ENCODE results near the gene SPATA46.
"Not testable (repeated sequence)": the region's sequence is repeated elsewhere in the genome, so short reads cannot be mapped to it uniquely, and the experiment has no call there.

The SPATA46 gene, protein sequence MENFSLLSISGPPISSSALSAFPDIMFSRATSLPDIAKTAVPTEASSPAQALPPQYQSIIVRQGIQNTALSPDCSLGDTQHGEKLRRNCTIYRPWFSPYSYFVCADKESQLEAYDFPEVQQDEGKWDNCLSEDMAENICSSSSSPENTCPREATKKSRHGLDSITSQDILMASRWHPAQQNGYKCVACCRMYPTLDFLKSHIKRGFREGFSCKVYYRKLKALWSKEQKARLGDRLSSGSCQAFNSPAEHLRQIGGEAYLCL

DNA sequence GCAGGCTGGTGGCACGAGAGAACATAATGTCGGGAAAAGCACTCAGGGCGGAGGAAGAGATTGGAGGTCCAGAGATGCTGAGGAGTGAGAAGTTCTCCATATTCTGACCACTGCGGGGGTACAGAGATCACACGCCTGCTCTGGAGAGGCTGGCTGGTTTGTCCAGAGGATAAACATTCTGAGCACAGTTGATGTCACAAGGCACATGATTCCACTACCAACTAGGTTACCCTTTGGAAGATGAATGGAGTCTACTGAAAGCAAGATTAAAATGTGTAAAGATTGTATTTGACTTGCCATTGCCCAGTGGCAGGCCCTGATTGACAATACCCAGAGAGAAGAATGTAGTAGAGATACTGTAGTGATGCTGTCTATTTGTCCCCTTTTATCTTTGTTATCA is at the start of gene SPATA46:
Gene SPATA46, minus strand, starts transcription at position 164 of the 400 bp plus-strand sequence. Its CDS starts 64 bp downstream, at position 100.
- no peak for DNase-seq

DNA sequence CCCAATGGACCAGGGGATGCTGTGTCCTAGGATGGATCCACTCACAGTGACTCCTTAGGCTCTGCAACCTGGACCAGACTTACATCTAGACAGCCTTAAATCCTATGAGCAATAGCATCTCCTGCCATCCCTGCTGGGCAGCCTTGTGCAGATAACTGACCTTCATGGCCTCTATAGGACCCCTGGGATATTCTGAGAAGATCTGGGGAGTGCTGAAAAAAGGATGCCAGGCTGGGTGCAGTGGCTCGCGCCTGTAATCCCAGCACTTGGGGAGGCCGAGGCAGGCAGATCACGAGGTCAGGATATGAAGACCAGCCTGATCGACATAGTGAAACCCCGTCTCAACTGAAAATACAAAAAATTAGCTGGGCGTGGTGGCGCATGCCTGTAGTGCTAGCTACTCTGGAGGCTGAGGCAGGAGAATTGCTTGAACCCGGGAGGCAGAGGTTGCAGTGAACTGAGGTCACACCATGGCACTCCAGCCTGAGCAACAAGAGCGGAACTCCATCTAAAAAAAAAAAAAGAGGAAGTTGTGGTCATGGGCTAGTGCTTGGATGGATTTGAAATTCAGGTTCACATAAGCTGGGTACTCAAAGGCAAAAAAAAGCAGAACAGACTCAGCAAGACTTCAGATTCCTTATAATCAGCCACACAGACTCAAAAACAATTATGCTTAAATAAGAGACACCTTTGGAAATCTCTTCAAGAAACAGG is 46.2 kb upstream of the SPATA46 start:
- no peak for DNase-seq

DNA sequence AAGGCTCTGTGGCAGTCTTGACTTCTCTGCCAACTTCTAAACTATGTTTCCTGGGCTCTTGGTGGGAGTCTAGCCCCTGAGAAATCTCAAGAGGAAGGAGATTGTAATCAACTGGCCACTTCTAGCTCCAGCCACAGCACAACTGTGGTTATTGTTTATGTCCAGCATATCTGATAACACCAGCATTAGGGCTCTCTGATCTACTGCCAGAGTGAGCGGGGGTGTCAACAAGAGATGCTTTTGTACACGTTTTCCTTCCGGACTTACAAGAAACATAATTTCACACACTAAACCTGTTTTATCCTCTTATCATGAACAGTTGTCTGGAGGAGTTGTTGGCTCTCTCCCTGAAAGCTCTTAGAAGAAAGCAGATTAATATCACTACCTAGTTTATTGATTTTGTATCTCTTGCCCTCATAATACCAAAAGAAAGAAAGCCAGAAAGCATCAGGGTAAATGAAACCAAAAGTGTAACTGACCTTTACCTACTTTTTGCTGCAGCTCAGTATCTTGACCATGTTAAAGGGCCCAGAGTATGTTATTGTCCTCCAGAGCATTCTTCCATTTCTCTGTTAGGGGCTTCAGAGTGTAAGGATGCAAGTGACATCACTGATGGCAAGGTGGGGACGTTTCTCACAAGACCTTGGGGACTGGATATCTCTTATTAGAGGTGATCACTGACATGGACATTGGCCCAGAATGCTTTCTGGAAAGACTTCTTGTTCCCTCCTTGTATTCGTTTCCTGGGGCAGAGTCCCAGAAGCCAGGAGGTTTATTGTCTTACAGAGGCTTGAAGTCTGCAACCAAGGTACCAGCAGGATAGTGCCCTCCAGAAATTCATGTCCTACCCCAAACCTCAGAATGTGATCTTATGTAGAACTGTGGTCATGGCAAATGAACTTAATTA is 44.9 kb upstream of the SPATA46 start:
- no peak for DNase-seq

DNA sequence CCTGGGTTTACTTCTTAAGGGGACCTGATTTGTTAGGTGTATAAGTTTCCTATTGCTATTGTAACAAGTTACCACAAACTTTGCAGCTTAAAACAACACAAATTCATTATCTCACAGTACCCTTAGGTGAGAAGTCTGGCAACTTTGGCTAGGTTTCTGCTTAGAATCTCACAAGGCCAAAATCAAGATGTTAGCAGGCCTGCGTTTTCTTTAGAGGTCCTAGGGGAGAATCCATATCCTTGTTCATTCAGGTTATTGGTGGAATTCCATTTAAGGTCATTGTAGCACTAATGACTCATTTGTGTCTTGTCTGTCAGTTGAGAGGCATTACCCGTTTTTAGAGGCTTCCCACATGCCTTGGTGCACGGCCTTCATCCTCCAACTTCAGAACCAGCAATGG is 43.5 kb upstream of the SPATA46 start:
- DNase-seq: no peak

DNA sequence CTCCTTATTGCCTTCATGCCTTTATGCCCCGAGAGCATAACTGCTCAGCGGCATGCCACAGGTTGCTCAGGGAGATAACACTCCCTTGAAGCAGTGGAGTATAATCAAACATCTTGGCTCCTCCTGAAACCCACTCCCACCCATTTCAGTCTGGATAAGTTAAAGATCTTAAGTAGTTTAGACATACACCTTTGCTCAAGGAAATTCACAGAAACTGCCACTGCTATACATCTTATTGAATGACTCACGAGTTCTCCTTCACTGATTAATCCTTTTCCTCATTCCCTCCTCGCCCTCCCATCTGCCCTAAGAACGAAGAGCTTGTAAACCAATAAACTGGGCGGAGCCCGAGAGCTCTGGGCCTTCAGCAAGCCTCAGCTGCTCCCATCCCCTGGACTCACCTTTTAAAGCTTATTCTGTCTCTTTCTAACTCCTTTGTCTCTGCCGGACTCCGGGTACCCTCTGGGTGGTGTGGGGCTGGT is 42.8 kb upstream of the SPATA46 start:
- DNase-seq: not testable (repeated sequence)

DNA sequence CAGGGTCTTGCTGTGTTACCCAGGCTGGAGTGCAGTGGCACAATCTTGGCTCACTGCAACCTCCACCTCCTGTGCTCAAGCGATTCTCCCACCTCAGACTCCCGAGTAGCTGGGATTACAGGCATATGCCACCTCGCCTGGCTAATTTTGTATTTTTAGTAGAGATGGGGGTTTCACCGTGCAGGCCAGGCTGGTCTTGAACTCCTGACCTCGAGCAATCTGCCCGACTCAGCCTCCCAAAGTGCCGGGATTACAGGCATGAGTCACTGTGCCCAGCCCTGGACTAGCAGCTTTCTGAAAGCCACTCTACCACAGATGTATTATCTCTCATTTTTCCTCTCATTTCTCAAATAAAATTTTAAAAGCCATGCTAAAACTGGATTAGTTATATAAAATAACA is 41.9 kb upstream of the SPATA46 start:
- not testable (repeated sequence) for DNase-seq

DNA sequence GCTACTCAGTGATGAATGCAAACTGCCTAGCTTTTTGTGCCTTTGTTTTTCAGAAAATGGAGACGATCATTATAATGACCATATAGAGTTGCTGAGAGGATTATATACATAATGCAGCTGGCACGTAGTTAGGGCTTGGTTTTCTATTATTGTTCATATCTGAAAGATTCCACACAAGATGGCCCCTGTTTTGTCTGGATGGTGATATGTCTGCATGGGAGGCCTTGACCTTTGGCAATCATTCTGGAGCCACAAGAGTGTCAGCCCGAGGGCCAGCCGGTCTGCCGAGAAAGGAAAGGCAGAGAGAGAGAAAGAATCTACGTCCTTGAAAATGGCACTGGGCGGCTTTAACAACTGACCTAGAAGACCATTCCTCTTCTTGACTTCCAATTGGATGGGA is 41.0 kb upstream of the SPATA46 start:
- no peak for DNase-seq

DNA sequence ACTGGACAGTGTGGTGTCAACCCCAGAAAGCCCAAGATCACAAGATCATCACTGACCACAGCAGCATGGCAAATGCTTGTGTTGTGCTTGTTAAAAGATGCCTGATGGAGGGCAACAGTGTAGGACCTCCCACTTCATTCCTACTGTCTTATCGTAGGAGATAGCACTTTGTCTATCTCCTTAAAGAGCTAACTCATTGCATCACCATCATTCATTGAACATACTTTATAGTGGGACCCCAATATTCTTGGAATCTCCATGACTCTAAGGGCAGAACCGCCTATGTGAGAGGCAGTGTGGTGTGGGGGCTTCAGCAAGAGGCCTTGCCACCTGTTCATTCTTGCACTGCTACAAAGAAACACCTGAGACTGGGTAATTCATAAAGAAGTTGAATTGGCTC is 40.3 kb upstream of the SPATA46 start:
- DNase-seq: no peak

DNA sequence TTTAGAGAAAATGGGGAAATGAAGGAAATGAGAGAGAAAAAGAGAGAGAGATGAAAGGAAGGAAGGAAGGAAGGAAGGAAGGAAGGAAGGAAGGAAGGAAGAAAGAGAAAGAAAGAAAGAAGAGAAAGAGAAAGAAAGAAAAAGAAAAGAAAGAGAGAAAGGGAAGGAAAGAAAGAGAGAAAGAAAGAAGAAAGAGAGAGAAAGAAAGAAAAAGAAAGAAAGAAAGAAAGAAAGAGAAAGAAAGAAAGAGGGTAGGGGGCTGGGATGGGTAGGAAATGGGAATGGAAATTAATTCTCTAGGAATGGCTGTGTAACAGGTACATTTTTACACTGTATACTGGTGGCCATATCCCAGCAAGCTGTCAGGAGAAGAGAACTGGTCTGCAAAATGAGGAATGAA is 39.6 kb upstream of the SPATA46 start:
- DNase-seq: no peak

DNA sequence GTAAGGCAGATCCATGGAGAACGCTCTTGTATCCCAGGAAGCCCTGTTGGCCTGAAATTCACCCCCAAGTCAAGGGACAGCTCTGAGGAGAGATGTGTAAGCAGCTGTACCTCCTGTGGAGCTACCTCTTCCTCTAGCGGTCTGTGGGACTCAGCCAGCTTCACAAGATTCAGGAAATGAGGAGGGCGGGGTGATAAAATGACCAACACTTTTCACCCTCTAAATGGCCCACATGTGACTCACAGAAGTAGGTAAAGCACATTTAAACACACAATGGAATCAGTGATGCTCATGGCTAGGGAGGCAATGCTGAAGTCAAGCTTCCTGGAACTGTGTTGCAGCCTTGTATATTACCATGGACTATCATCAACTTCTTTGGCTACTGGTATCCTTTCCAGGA is 35.3 kb upstream of the SPATA46 start, which contains the start of gene SH2D1B:
Gene SH2D1B, minus strand, starts transcription at position 135 of the 400 bp plus-strand sequence. Its CDS starts 120 bp downstream, at position 15.
- no peak for DNase-seq

DNA sequence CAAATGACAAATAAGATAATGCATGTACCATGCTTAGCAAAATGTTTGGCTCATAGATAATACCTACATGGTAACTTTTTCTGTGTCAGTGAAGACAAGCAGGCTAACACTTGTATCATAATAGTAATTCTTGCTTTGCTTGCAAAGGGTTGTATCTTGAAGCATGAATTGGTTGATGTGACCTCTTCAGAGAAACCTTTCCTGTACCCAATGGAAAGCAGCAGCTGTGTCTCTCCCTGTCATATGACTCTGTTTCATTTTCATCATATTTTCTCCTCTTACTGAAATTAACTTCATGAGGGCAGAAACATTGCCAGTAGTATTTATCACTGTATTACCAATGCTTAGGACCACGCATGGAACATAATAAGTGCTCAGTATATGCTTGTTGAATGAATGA is 30.9 kb upstream of the SPATA46 start:
- DNase-seq: no peak

DNA sequence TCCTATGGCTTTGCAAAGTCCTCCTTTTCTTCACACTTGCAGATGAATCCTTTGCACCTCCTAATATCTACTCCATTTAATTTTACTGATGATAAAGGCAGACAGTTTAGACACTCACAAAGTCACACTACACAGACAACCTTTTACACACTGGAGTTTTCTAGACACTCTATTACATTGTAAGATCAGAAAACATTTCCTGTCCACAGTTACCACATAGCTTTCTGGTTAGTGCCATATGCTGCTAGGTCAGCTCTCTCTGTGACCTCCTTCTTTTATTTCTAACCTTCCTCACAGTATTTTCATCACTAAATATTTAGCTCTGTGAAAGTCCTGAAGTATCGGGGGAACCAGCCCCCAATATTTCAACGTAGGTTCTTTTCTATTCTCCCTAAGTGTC is 30.2 kb upstream of the SPATA46 start:
- DNase-seq: no peak

DNA sequence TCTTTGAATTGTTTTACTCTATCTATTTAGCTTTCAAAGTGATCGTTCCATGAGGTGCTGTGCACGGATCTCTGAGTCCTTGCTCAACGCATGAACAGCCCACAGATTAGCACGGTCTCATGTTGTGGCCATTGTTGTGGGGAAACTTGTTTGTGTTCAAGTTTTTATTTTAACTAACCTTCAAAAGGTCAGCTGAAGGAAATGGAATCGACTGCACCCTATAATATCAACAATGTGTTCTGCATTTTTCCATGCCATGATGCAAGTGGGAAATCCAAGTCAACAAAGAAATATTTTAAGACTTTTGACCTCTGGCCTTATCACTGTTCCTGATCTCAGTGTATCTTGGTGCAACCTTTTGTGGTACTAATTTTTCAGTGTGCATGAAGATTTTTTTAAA is 29.1 kb upstream of the SPATA46 start:
- DNase-seq: no peak

DNA sequence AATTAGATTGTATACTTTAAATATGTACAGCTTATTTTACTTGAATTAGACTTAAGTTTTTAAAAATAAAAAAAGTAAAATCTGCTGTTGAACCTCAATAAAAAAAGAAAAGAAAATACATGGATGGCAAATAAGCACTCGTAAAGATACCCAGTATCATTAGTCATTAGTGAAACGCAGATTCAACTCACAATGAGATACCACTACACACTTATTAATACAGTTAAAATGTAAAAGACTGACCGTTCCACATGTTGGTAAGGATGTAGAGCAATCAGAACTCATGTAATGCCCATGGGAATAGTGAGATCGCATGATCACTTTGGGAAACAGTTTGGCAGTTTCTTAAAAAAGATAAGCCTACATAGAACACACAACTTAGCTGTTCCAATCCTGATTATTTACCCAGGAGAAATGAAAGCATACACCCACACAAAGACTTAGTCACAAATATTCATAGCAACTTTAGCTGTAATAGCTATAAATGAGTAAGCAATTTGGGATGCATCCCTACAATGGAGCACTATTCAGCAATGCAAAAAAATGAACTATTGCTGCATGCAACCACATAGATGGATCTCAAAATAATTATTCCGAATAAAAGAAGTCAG is 28.0 kb upstream of the SPATA46 start:
- no peak for DNase-seq

DNA sequence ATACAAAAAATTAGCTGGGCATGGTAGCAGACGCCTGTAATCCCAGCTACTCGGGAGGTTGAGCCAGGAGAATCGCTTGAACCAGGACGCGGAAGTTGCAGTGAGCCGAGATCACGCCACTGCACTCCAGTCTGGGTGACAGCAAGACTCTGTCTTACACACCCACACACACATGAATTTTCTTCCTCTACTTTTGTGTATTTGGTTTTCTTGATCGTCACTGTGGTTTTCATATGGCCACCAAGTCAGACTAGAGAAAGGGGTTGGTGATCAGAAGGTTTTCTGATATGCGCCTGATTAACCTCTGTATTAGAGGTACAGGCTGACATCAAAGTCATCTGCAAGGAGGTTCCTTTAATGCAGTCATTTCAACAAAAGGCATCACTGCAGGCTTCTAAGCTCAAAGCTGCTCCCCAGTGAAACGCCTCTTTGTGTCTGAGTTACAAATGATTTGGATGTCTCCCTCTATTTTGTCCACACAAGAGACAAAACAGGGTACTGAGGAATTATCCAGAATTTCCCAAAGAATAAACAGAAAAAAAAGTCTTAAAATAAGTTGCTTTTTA is 24.2 kb upstream of the SPATA46 start:
- no peak for DNase-seq

DNA sequence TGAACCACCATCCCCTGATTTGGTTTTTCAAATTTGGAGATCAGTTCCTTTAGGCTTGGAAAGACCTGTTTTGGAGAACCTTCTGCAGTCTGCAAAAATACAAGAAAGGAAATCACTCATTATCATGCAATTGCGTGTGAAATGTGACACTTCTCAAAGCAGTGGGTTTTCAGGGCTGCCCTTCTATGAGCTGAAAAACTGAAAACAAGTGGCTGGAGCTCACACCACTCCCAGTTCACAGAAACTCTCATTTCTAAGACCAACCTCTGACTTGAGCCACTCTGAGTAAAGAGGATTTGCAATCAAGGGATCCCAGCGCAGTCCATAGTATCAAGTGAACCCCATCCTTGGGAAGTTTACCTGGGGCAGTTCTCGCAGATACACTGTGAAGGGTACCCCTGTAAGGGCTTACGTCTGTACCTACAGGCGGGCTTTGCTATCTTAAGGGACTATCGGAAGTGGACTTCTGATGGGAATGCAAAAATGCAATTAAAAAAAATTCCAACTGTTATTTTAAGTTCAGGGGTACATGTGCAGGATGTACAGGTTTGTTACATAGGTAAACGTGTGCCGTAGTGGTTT is 22.4 kb upstream of the SPATA46 start:
- DNase-seq: no peak

DNA sequence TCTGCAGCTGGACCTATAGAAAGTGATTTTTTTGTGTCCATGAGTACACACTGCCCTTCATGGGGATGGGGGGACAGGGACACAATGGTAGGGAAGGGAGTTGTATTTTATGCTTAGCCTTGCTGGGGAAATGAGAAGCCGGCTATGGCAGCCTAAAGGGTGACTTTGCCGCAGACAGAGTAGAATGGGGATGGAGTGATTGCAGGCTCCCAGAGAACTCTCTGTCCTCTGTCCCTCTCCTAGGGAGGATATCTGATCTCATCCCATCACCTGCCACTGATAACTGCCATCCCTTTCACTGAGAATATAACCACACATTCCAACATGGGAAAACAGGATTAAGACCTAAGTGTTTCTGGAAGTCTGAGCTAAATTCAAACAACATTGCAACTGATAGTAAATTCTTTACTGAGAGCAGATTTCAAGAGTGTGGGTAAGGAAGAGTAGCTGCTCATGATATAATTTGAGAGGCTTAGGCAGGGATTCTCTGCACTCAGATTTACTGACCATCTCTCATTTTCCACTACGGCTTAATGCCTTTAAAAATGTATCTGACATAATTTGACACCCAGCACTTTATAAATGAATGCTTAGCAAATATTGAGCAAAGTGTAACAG is 21.4 kb upstream of the SPATA46 start:
- no peak for DNase-seq

DNA sequence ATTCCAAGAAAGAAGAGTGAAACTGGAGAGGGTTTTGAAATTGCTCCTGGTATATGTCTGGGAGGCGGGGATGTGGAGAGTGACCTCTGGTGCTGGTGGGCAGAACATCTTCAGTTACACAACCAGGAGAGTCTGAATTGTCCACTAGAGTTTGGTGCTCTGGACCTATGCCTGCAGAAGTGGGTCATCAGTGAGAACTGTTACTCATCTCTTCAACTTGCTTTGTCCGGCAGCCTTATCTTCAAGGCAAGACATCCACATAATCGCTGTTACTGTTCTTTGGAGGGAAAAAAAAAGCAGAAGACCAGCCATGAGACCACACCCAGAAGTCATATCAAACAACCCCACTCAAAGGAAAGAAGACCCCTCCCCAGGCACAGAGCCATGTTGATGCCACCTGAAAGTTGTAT is 20.4 kb upstream of the SPATA46 start:
- DNase-seq: no peak

DNA sequence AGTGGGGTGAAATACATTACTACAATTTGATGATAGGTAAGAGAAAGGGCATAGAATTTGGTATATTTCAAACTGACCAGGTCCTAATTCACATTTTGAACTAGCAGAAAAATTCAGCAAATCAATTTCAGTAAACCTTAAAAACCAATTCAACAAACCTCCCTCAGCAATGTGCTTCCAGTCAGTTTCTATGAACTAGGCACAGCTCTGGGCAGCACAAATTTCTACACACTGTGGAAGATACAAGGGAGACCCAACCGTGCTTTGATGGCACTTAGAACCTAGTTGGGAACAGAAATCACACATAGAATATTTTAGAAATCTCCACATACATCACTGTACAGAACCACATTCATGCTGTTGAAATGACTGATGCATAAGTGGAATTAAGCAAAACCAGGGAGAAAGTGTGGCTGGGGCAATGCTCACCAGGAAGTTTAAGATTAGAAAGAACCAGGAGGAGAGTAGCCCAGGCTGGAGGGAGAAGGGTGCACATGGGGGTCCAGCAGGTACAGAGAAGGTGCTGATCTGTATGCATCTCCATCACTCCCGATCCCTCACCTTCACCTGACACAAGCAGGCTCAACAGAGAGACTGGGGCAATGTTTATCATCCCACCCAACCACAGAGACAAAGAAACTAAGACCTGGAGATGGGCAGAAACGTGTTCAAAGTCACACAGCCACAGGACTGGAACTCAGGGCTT is 19.7 kb upstream of the SPATA46 start:
- no peak for DNase-seq

DNA sequence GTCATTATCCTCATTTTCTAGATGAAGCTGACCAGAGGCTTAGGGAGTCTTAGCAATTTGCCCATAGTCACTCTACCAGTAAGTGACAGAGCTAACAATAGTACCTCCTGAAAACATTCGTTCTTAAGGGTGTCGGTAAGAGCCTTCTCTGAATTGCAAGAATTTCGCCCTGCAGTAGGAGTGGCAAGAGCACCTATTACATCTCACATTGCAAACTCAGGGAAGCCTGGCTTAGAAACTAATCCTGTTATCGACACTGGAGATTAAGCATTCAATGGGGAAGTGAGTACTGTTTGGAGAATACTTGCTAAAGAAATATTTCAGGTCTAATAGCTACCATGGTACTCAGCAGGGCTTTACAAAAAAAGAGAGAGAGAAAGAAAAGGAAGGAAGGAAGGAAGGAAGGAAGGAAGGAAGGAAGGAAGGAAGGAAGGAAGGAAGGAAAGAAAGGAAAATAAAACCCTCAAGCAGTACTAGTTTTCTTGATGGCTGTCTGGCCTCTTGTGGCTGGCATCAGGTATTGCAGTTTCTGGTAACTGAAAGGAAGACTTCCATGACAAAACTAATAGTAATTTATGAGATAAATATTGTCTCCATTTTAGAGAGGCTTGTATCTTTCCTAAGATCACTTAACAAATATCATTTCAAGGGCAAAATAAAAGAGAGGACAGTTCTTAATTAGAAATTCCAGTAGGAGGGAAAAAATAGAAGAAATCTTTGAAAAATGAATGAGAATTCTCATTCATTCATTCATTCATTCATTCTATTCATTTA is 15.3 kb upstream of the SPATA46 start:
- no peak for DNase-seq
